ENCODE data around the gene SLC41A1.

DNA sequence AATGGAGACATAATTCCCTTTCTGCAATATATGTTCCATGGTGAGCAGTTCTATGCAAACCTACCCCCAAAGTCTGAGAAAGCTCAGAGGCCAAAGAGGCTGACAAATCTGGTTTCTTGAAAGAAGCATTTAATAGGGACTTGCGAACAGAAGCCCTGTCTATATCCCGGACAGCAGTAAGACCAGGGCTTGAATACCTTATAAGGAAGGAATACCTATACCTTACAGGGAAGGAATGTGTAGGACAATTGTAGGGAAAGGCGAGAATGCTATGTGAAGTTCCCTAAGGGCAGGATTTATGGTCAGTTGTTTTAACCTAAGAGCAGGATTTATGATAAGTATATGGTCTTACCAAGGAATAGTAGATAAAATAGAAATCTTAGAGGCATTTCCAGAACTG is 5.0 kb upstream of the SLC41A1 start:
- TF ChIP-seq, protein P1, sequence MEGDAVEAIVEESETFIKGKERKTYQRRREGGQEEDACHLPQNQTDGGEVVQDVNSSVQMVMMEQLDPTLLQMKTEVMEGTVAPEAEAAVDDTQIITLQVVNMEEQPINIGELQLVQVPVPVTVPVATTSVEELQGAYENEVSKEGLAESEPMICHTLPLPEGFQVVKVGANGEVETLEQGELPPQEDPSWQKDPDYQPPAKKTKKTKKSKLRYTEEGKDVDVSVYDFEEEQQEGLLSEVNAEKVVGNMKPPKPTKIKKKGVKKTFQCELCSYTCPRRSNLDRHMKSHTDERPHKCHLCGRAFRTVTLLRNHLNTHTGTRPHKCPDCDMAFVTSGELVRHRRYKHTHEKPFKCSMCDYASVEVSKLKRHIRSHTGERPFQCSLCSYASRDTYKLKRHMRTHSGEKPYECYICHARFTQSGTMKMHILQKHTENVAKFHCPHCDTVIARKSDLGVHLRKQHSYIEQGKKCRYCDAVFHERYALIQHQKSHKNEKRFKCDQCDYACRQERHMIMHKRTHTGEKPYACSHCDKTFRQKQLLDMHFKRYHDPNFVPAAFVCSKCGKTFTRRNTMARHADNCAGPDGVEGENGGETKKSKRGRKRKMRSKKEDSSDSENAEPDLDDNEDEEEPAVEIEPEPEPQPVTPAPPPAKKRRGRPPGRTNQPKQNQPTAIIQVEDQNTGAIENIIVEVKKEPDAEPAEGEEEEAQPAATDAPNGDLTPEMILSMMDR (IDR thresholded peaks at IDR 0.05) = no peak
- TF ChIP-seq ZFX (IDR thresholded peaks at IDR 0.05; ENCODE audit: borderline replicate concordance) = no peak

Measured in 22Rv1 (cell line).